DMS53 (cell line): Measurements from ENCODE around the gene LIPC.

Source experiments
- DNase-seq: peaks from one replicate; lab custom pipeline; 2025; lab: John Stamatoyannopoulos, UW

Gene LIPC

DNA sequence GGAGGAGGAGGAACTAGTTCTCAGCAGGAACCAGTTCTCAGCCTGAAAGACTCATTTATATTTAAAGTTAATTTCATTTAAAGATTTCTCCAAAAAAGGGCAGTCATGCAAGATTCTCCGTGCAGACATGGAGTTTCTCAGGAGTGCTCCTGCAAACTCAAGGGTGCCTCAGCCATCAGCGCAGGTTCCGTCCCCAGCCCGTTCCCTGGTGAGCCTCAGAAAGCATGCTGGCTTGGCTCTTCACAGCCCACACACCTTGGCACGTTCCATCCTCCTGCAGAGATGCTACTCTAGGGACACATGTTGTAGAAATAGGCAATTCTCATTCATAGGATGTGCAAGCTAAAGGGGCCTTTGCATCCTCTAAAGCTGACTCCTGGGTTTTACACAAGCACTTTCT, 123.0 kb downstream of the LIPC start:
- no peak for DNase-seq

DNA sequence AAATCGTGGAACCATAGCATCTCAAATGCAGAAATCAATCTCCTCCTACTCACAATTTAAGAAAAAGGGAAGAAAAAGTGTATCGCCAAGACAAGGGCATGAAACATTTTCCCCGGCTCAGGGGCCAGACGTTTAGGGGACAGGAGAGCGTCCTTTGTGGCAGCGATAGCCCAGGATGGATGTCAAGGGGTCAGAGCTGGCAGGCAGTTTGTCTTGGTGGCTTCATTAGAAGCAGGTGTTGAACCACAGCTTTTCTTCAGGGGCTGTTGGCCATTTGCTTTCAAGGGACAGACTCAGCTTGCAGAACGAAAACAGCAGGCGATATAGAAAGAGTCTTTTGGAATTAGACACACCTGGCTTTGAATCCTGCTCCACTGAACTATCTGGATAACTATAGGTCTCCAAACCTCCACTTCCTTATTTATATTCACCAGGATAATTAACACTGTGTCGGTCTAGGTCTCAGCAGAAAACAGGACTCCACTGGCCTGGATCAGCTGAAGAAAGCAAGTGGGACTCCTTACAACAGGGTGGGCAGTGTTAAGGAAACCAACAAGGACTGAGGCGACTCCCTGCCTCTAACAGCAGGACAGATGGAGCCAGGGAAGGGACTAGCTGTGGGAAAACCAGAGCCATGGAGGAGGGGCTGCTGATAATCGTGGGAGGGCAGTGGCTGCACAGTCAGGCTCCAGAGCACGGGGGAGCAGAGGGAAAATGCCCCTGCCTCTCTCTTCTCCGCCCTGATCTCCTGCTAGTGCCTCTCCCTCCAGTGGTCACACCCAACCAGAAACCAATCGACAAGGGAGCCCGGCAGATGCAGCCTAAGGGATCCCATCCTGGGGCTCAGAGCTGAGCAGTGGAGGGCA, 123.6 kb downstream of the LIPC start:
- DNase-seq, result no peak

DNA sequence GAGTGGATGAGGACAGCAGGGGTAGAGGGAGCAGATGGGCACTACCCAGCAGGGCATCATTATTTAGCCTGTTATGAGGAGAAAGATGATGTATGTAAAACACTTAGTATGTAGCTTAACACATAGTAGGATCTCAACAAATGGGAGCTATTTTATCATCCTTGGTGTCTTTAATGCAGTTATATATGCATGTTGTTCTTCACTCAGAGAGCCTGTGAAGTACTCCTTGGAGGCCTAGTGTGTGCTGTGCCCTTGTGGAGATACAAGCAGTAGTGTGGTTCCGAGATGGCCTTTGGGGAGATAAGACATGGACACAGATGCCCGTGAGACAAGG, 124.2 kb downstream of the LIPC start:
- no peak for DNase-seq

DNA sequence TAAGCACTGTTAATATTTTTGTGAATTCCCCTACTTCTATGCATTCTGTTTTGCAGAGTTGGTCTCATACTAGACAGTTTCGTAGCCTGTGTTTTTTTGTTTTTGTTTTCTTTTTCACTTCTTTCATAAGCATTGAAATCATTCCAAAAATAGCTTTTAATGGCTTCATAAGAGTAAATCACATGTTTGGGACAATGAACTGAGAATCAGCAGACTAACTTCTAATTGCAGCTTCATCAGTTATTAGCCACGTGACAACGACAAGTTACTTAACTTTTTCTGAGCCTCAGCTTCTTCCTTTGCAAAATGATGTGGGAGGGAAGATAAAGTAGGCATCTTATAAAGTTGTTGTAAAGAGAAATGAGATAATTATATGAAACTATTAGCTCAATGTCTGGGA, 124.8 kb downstream of the LIPC start:
- DNase-seq, result no peak

DNA sequence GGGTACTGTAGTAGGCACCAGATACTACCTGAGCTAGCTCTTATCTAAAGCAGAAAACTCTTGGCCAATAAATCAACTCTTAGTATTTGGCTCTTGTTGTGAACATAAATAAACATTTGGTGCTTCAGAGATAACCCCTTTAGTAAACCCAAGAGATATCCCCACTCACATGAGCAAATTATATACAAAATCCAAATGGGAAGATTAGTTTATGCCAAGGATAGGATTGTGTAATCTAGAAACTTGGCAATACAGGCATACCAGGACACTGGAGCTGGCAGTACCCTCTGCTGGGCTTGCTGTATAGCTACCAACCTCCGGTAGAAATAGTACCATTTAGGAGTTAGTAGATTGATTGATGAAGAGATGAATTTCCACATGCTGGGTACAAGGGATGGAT, 127.0 kb downstream of the LIPC start:
- DNase-seq, result no peak

DNA sequence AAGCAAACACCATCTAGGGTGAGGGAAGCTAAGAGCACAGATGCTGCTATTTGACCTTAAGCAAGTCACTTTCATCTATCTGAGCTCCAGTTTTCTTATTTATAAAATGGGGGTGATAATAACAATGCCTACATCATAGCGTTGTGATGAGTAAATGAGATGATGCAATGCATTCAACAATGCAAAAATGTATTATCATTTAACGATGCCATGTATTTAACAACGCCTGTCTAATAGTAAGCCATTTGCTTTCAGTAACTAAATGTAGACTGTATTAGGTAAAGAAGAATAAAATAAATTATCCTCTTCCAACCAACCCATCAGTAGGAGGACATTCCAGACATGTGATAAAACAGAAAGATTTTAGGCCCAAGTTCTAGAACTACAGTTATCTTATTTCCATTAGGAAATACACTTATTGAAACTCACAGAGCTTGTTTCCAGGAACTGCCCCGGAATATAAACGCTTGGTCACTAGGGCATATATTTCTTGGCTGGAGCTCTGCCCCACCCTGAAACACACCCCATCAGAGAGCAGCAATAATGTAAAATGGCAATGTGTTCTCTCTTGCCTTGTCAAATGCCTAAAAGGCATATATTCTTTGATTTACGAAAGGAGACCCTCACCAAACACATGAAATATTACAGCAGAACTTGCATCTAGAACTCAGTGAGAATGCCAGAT, 128.3 kb downstream of the LIPC start:
- DNase-seq, result no peak

DNA sequence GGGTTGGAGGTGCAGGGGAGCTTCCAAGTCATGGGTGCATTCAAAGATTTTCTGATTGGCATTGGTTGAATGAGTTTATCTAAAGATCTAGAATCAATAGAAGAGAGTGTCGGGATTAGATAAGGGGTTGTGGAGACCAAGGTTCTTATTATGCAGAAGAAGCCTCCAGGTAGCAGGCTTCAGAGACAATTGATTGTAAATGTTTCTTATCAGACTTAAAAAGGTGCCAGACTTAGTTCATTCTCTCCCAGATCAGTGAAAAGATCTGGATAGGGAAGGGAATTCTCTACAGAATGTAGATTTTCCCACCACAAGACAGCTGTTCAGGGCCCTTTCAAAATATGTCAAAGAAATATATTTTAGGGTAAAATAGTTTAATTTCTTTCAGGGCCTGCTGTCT, 129.5 kb downstream of the LIPC start:
- no peak for DNase-seq

DNA sequence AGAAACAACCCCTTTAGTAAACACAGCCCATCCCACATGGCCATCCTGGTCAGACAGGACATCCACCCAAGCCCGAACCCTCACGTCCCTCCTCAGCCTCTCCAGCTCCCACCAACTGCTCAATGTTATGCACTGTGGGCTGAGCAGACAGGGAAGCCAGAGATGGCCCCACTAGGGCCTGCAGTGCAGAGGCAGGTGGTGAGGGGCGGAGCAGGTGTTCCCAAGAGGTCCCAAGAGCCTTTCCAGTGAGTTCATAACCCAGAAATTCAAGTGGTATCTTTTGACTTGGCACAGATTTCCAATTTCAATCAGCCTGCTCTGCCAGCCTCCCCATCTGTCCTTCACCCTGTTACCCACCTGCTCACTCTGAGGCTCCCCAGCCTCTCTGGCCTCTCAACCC, 130.3 kb downstream of the LIPC start:
- DNase-seq, result no peak

DNA sequence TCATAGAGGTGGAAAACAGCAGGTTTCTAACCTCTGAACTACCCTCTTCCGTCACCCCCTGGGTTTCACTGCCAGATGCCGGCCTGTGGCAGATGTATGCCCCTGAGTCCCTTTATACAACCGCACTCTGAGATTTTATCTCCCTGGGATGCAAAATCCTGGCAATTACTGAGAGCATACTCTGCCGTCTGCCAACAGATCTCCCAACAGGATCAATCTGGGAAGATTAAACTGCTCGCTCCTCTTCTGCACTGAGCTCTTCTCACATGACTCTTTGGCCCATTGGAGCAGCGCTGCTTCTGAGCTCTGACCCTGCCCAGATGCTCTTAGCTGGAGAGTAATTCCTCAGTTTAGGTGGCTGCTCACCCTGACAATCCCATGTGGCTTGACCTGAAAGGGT, 133.2 kb downstream of the LIPC start:
- DNase-seq, result no peak

DNA sequence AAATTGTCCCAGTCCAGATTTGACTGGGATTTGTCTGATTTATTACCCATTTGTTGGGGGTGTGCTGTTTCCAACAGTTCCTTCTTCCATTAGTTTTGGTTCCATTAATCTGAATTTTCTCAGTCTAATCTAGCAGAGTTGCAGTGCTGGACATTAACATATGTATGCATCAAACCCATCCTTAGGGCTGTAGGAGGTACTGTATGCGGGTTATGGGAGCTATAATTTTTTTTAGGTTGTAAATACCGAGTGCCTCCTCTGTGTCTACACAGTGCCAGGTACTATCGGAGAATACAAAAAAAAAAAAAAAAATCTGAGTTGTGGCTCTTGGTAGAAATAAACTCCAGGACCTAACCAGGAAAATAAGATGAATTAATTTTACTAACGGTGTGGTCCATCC, 133.8 kb downstream of the LIPC start:
- DNase-seq, result no peak

DNA sequence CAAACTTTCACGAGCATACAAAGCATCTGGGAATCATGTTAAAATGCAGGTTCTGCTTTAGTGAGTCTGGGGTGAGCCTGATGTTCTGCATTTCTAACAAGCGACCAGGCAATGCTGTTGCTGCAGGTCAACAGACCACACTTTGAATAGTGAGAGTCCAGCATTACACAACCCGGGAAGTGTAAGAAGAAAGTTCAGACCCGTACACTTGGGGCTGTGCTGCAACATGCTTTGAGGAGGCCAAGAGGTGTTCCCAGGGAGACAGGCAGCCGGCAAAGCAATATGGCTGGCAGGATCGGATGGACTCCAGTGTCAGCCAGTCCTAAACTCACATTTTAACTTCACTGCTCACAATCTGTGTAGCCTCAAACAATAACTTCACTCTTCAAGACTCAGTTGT, 134.2 kb downstream of the LIPC start:
- DNase-seq, result no peak

DNA sequence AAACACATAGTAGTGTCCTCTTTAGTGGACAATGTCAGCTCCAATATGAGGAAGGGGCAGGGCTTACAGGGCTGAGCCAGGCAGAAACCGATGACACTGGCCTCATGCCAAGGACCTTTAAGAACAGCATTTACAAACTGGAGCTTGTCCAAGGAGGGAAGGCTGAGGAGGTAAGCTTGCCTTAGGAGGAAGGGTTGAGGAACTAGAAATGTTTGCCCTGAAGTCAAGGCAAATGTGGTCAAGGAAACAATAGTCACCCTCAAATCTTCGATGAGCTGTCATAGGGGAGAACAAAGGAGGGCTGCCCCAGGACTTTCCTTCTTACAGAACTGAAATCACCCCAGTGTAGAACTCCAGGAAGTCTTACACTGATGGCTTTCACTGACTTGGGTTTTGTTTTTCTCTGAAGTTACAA, 136.4 kb downstream of the LIPC start:
- no peak for DNase-seq

DNA sequence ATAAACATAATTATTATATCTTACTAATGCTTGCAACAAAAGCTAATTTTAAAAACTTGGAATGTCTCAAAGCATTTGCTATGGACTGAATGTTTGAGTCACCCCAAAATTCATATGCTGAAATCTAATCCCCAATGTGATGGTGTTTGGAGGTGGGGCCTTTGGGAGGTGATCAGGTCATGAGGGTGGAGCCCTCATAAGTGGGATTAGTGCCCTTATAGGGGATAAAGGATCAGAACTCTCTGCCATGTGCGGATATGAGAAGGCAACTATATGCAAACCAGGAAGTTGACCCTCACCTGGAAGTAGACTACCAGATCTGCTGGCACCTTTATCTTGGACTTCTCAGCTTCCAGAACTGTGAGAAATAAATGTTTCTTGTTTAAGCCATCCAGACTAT, 137.7 kb downstream of the LIPC start:
- DNase-seq, result no peak

DNA sequence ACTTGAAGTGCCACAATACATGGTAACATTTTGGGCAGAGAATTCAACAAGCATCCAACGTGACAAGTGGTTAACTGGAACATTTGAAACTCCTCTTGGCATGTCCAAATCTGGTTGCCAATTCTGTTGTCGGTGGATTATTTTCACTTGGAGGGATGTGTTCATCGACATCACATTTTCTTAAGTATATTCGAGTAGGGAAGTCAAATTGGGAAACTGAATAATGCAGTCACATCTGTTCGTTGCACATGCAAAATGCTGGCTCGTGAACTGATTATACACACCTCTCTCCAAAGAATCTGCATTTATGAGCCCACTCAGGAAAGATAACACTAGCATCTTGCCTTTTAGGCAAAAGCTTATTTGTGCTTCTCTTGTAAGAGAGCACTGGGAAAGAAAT, 139.7 kb downstream of the LIPC start:
- DNase-seq, result no peak

DNA sequence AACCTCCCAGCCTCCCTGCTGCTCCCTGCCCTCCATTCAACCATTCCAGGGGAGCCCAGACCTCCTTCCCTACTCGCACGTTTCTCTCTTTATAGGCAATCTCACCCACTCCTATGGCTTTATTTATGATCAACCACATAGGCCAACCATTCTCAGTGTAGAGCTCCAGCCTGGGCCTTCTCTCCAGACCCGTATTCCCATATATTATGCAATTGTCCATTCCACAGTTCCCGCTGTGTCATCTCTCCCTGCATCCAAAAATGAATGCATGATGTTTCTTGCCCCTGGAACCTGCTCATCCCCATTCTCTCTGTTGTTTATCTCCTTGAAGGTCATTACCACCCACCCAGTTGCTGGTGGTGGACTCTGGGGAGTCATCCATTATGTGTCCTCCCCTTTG, 140.7 kb downstream of the LIPC start:
- no peak for DNase-seq

DNA sequence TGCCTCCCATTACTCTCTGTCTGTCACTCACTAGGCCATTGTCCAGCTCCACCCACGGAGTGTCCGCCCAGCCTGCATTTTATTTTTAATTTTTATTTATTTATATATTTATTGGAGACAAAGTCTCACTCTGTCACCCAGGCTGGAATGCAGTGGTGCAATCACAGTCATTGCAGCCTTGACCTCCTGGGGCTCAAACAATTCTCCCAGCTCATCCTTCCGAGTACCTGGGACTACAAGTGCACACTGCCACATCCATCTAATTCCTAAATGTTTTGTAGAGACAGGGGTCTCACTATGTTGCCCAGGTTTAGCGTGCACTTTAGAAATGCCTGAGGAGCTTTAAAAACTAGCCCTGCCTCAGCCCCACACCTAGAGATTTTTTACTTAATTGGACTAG, 141.5 kb downstream of the LIPC start:
- DNase-seq, result no peak

DNA sequence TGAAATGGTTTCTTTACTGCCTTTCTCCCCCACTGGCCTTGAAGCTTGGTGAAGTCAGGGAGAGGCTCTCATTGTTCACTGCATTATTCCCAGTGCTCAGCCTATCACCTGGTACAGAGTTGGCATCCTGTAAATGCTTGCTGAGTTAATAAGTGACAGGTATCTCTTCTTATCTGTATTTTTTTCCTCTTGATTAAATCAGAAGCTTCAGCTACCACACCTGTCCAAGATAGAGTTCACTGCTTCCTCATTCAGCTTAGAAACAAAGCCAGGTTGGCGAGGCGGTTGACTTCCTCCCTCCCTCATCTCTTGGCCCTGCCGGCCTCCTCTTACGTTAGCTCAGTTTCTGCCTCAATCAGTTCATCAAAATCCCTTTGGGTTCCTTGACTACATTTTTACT, 142.8 kb downstream of the LIPC start:
- peak; percentile 63 for DNase-seq

DNA sequence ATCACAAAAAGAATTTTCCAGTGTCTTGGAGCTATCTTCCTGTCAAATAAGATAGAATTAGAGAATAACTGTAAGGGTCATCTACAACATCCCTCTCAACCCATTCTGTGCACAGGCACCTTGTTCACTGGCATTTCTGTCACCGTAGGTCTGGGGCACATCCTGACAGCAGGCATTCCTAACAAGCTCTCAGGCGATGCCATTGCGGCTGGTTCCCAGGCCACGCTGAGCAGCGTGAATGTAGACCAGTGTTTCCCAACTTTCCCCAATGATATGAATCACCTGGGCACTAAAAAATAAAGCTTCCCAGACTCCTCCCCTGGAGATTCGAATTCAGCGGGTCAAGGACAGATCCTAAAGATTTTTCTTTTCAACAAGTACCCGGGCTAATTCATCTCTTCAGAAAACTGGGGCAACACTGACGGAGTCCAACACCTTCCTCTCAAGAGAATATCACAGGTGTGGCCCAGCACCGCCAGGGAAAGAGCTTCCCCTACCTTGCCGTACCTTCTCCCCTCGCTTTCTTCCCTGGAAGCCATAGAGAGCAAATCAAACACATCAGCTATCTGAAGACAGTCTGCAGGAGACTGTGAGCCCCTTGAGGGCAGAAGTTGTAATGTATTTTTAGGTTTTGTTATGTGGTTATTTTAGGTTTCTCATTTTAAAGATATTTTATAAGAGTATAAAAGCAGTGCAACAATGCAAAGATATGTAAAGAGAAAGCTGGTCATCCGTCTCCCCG, 143.4 kb downstream of the LIPC start:
- peak; percentile 24 for DNase-seq

DNA sequence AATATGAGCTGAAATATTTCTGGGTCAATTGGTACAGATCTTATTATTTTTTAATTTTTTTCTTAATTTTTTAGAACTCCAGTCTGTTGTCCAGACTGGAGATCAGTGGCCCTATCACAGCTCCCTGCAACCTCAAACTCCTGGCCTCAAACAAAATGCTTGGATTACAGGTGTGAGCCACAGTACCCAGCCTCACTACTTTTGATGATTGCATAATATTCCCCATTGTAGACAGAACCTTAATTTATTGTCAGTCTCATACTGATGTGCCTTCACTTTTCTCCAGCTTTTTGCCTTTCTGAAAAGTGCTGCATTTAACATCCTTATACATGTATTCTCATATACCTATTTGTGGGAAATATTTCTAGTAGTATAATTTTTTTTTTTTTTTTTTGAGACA, 144.9 kb downstream of the LIPC start:
- no peak for DNase-seq

DNA sequence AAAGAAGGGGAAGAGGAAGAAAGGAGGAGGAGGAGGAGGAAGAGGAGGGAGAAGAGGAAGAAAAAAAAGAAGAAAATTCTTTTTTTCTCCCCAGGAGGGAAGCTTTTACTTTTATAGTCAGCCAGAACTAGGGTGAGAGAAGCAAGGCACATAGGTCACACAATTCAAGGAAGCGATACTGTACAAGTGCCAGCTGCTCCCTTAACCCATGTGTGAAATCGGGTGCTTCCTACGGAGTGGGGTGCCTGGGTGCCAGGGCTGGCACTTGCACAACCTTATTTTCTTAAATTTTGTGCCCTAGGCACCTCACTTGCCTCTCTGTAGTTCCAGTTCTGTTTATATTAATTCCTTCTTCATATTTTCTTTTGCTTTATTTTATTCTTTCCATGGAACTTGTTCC, 150.4 kb downstream of the LIPC start:
- no peak for DNase-seq

DNA sequence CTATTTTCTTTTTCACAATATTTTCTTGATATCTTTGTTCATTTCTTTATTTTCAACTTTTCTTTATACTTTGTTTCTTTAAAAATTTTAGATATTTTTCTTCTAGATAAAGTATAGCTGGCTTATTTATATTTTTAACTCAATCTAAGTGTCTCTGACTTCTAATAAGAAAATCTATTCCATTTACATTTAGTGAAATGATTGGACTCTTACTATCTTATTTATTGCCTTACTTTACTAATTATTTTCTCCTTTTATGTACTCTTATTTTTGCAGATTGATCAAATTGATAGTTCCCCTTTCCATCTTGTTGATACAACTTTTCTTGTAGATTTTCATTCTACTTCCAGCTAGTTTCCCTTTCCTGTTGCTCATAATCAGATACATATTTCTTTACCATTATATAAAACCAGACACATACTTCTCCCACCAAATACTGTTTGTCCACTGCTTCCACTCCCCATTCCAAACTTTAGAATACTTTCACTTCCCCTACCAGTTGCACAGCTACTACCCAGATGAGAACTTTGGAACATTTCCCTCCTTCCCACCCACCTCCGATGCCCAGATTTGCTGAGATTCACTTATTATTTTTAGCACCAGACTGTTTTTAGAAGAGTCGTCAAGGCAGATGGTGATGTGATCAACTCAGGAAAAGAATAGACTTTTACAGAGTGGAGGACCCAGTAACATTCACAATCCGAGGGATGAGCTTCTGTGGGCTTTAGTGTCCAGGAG, 151.5 kb downstream of the LIPC start:
- DNase-seq, result no peak

DNA sequence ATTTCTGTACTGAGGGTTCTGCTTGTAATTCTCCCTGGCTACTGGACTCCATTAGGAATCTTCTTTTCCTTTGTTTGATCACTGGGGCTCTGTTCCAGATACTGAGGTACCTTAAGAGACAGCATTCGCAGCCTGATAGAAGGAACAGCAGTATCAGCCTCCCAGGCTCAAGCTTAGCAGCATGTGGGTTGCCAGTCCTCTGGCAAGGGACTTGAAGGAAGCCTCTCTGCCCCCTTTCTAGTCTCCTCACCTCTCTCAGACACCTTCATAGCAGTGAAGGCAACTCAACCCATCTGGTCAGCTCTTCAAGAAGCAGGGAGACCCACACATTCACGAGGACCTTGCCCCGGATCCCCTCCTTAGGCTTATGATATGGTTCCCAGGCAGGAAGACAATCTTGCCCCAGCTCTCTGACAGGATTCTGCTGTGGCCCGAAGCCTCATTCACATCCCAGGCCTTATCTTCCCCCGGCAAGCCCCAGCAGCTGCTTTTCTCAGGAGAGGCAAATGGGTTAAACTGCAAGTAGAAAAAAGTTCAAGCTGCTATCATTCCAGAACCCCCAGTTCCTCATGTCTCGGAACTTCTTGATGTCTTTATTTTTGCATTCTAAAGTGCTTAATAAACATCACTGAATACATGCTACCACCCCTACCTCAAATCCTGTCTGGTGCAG, 153.1 kb downstream of the LIPC start:
- no peak for DNase-seq
